Measurements from ENCODE around the gene PXYLP1.

DNA sequence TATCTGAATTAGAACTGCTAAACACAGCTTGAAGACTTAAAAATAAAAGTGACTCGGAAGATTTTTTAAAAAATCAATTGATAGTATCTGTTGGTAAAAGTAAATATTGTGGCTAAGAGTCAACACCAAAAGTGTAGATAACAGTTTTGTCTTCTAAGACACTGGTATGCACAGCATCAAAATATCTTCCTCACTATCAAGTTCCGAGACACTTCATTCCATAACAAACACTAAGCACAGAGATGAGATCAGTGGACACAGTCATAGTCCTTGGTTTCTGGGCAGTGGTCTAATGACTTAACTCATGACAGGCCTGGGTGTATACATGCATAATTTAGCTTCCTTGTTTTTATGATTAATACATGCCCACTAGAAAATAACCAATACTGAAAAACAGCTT, 63.2 kb downstream of the PXYLP1 start:
- TF ChIP-seq, protein P1, sequence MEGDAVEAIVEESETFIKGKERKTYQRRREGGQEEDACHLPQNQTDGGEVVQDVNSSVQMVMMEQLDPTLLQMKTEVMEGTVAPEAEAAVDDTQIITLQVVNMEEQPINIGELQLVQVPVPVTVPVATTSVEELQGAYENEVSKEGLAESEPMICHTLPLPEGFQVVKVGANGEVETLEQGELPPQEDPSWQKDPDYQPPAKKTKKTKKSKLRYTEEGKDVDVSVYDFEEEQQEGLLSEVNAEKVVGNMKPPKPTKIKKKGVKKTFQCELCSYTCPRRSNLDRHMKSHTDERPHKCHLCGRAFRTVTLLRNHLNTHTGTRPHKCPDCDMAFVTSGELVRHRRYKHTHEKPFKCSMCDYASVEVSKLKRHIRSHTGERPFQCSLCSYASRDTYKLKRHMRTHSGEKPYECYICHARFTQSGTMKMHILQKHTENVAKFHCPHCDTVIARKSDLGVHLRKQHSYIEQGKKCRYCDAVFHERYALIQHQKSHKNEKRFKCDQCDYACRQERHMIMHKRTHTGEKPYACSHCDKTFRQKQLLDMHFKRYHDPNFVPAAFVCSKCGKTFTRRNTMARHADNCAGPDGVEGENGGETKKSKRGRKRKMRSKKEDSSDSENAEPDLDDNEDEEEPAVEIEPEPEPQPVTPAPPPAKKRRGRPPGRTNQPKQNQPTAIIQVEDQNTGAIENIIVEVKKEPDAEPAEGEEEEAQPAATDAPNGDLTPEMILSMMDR (IDR thresholded peaks at IDR 0.05) = no peak
- TF ChIP-seq POLR2A (IDR thresholded peaks at IDR 0.05) = no peak

Data from tibial nerve (tissue), 3 donors.